ENCODE data around the gene SETBP1.

SETBP1 gene

DNA sequence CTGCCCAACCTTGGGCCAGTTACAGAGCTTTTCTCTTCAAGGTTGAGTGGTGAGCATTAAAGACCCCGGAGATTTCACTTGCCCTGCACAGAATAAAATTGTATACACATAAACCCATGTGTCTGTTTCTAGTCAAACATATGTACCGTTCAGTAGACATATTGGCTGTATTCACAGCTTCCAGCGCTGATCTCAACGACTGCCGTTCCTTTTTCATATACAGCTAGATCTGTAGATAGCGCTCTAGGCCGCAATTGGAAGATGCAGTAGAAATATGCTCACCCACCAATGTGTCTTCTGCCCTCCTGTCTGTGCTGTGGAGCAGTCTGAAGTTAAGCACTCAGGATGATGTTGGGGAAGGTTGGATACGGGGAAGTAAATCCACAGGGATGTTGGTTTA is 317.7 kb downstream of the SETBP1 start:
- no peak for DNase-seq

DNA sequence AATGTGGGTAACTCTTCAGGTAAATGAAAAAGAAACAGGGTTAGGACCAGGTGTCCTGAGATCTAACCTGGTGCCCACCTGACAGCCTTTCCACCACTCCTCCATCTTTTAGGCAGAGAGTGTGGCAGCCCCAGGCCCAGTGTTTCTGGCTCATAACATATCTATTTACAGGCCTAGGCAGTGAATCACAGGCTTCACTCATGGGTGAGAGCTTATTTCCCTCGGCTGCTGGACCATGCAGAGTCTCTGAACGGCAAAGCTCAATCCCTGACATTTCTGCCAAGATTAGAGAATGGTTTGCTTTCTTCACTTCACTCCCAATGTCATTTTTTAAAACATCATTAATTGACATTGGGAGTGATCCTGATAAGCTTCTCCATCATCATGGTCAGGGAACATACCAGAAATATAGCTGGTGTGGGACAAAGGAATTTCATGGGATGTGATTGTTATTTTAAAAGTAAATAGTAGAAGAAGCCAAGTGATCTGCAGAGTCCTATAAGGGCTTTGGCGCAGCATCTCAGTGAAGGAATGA is 323.9 kb downstream of the SETBP1 start:
- no peak for DNase-seq

DNA sequence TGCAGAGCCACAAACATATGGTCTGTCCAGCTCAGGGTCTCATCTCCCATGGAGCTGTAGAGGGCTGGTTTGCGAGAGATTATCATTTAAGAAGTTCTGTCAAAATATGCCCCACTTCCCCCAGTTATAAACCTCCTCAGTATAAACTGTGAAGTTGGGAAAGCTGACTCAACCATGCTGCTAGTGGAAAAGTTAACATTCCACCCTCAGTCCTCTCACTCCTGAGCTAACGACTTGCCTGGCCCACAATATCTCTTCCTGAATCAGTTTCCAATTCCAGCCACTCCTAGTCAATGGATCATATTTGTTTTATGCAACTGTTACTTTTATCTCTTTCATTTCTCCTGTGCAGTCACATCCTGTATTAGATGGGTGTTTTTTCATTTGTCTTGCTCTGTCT is 326.2 kb downstream of the SETBP1 start:
- DNase-seq, result no peak

DNA sequence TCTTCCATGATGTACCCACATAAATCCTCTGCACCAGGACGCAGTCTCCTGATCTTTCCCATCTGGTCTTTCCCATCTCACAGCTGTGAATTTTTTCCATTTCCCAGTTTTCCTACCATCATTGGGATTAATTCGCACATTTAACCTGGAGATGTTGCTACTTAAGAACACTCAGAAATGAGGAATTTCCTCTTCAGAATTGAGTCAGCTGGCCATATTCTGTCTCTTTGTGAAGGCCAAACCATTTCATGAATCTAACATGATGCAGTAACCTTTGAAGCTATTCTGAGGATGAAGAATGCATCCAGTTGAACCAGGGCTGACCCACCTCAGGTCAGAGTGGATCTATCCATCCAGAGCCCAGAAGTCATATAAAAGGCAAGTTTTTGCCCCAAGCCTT is 326.8 kb downstream of the SETBP1 start:
- no peak for DNase-seq

DNA sequence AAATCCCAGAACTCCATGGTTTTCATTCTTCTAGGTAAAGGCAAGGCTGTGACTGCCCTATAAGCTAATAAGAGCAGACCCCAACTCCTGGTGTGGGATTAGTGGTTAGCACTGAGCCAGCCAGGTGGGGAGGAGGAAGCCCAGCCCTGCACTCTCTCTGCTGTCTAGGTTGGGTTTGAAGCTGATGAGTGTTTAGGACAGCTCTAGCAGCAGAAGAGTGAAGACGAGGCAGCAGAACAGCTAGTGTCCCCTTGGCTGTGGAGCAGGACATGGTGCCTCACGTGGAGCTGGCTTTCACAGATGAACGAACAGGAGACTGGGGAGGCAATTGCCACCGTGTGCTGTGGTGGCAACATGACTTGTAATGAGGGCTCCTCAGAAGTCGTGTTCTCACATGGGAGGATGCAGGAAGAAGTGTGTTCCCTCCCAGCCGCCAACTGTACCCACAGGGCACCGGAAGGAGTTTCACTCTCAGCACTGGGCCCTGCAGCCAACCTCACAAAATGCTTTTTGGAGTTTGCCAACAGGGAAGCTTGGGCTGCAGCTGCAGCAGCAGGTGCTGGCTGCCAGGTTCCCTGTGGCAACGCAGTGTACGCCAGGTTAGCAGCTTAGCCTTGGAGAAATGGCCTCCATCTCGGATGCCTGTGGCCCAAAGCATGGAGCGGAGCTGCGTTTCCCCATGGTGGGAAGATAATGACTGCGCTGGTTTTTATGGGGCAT is 328.2 kb downstream of the SETBP1 start:
- DNase-seq, result no peak

DNA sequence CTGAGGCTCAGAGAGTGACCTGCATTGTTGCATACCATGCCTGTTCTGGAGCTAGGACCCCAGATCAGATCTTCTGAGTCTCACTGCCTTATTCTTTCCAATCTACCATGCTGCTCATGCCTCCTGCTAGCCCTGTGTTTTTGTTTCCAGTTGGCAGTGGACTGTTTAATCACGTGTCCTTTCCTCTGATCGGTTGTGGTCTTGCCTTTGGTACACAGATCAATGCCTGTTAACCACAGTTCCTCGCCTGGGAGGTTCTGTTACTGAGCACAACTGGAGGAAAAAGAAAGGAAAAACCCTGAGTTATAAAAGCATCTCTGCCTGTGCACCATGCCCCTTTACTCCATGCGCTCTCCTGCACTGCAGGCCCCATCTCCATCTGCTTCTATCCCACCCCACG is 329.1 kb downstream of the SETBP1 start:
- no peak for DNase-seq

DNA sequence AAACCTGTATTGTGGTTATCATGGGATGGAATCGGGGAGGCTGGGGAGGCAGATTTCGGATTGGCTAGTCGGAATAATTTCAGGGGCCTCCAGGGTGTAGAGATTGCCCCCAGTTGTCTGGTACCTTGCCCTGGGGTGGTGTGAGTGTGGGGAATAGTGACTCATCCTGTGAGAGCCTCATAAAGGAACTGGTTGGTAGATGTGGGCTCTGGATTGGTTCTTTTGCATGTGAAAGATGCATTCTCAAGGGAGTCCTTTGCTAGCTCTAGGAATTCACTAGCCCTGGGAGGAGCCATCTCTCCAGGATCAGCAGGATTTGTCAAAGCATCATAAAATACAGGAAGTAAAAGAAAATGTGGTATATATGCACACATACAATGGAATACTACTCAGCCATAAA is 331.6 kb downstream of the SETBP1 start:
- DNase-seq, result no peak

DNA sequence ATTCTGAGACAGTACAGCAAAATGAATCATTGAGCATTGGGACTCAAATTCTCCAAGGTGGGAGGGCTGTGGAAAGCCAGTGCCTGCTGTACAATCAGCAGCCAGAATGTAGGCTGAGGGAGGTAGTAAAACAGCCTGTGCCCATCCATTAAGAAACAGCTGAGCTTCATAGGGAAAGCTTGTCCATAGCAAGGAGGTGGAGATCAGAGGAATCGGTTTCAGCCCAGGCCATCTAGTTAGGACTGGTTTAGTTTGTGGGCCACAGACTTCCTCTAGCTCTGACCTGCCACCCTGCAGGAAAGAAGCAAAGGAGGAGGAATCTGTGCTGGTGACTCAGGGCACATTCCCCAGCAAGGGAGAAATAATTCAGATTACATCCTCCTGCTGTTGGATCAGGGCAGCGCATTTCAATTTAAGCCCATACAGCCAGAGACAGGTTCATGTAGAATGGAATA is 333.4 kb downstream of the SETBP1 start:
- no peak for DNase-seq

DNA sequence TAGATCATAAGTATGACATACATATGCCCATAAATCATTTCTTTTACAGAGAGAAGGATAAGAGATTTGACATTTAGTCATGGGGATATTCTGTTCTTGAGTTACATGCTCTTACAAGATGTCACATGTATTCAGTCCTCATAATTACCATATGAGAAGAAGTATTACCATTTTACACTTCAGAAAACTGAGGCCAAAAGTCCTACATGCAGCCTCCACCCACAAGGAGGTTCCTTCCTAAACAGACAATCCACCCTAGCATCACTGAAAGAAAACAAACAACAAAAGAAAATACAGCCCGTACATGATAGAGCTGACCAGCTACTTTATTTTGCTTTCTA is 335.1 kb downstream of the SETBP1 start:
- no peak for DNase-seq

DNA sequence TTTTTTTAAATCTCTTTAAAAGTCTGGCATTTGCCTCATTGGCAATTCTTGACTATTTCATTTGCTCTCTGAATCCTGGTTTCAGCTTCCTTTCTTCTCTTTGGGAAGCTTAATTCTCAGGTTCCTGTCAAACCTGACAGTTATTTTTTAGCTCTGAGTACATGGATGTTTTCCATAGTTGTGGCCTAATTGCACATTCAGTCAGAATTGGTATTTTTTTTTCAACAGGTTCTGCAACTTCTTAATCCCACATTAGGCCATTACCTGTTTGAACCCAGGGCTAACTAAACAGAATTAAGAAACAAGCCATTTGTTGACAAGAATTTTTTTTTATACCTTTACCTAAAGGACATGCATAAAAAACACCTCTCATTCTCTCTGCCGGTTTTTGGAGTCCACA is 338.8 kb downstream of the SETBP1 start:
- DNase-seq, result no peak

DNA sequence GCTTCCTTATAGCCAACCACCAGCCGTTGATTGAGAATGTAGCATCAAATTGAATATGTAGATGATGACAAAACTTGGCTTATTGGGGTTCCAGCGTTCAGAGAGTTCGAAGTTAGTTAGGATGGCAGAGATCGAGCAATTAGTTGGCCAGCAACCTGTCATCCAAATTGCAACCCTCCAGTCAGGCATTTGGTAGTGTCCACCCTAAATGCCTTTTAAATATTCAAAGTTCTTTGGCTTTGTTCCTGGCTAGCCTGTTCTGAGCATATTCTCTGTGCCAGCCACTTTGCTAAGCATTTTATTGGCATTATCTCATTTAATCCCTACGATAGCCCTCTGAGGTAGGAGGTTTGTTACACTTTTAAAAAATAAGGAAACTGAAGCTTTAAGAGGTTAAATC is 342.8 kb downstream of the SETBP1 start:
- DNase-seq, result no peak

DNA sequence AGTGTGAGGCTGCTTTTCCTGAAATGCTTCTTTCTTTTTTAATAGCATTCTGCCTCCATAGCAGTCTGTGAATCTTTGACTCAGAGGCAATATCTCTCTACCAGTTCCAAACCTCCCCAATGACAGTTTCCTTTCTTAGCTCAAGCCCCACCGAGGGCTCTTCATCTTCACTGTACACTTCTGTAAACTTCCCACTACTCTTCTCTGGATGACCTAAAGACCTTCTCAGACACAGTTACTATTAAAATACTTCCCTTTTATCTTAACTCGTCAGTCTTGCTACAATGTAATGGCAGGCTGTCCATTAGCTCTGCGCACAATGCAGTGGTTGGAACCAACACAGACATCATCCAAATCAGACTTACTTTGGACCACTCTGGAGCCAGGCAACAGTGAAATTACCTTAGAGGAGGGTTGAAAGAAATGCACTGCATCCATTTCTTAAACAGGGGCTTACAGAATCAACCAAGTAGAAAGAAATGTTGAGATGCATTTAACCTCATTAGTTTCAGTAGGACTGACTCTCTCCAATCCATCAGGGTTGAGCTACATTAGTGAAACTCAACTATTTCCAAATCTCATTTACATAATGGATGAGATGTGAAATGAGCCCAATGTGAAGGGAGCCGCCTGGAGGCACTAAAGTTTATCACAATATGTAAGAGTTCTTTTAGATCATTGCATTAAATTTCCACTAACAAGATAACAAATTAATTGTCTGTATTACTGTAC is 343.8 kb downstream of the SETBP1 start:
- DNase-seq, result no peak

DNA sequence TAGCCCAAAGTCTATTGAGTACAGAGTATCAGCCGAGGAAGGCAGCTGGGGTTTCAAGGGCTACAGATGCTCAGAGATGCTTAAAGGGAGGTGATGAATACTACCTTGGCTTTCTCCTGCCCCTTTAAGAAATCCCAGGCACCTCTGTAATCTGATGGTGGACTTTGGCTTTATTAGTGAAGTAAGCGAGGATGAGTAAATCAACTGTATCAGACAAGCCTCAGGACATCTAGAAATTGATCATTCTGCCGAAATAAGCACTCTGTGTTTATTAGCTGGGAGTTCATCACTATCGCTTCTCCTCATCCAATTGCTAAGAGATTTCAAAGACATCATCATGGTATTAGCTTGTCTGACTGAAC is 344.4 kb downstream of the SETBP1 start:
- DNase-seq, result no peak

DNA sequence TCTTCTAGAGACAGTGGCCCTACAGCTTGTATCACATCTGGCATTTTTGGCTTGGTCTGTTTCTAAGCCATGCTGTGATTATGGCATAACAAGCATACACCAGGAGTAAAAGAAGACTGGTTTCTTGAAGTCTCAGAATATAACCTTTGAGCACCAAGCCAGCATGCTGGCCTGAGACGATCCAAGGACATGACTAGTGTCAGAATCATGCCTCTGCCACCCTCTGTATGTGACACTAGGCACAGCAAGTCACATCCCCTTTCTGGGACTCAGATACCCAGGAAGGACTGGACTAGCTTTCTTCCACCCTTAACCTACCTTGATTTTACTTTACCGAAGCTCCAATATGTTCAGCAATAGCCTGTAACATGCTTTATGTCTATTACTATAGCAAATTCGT is 345.5 kb downstream of the SETBP1 start:
- no peak for DNase-seq

DNA sequence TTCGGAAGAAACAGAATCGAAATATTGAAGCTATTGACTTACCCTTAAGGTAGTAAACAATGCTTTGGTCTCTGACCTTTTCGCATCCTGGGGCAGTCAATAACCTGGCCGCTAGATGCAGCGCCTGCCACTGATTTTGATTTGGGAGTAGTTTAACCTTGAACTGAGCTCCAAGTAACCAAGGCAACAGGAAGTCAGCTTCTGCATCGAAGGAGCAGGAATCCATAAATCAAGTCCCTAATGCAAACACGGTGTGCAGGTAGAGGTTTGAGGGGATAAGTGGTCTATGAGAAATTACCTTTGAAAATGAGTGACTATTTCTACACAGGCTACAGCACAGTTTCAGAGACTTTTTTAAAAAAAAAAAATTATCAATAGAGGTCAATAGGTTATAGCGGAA is 353.5 kb downstream of the SETBP1 start:
- no peak for DNase-seq

DNA sequence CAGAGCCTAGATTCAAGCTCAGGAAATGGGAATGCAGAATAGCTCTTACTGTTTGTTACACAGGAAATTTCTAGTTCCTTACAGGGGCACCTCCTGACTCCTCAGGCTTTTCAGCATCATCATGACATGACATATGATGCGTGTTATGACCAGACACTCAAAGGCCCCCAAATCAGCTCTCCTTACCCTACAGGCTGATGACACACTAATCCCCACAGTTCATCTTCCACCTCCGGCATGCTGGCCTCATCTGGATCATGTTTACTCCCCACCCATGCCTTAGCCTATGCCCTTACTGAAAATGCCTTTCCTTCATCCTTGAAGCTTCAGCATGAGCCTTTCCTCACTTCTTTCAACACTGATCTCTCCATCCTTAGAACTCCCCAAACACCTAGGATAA is 356.9 kb downstream of the SETBP1 start:
- DNase-seq, result no peak

DNA sequence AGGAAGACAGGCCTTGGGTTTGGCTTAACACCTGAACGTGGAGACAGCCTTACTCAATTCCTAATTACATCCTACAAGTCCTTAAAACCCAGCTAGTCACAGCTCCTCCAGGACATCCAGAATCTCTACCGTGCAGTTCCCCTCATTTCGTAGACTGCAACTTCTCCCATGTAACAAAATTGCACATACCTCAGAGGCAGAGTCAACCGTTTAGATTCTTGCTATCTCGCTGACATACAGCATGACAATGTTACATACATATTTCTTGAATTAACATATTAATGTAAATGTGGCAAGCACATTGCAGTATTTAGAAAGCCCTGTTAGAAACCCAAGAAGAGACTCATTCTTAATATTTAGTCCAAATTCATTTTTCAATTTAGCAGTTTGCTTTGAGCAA is 358.7 kb downstream of the SETBP1 start:
- DNase-seq, result no peak

DNA sequence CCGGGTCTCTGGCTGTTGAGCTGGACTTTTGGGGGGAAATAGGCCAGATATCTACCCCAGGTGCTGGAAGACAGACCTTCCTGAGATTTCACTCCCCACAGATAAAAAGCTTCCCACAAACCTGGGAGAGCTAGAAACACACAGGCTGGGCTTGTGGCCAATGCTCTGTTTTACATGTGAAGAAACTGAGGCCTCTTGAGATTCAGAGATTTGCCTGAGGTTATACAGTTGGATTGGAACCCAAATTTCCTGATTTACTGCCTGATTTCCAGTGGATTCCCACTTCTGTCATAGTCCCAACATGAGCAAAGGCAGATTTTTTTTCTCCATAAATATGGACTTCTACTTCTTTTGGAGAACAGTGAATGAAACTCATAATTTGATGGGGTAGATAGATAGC is 360.2 kb downstream of the SETBP1 start:
- DNase-seq, result no peak

DNA sequence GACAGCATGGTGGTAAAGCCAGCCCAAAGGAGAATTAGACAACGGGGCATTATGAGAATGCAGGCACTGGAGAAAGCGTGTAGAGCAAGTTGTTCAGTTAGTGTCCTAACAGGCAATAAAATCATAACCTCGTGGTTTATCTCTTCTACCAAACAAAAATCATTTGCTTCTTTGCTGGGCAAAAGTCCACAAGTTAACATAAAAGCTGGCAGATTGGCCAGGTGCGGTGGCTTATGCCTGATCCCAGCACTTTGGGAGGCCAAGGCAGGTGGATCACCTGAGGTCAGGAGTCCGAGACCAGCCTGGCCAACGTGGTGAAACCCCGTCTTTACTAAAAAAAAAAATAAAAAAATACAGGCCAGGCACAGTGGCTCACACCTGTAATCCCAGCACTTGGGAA is 364.1 kb downstream of the SETBP1 start:
- DNase-seq, result no peak

DNA sequence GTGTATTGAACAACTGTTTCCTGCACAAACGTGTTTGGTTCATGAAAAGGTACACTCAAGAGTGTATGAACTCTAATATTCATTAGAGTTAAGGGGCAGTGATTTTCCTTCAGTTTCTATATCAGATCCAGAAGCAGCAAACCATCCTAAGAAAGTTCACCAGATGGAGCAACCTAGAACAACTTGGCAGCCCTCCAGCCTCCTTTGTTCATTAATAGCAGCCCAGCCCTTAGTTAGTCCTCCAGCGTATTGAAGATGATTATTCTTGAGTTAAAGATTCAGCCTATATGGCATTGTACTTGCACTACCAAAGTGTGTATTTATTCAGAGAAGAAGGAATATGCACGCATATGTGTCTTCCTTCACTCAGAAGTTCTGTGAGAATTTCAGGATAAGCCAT is 365.5 kb downstream of the SETBP1 start:
- DNase-seq, result no peak

DNA sequence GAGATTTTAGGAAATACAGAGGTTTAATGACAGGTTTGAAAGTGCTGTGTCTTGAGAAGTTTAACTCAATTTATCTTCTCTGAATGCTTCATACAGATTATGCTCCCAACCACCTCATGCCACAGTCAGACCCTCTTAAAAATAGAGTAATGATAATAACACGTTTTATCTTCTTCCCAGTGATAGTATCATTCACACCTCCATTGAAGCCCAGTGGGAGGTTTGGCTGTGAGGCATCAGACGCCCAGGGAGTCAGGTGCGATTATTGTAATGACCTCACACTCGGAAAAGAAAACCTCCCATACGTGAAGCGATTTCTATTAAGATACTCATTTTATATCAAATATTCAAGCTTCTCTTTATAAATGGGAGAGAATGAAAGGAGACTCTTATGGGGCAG is 366.3 kb downstream of the SETBP1 start:
- no peak for DNase-seq

DNA sequence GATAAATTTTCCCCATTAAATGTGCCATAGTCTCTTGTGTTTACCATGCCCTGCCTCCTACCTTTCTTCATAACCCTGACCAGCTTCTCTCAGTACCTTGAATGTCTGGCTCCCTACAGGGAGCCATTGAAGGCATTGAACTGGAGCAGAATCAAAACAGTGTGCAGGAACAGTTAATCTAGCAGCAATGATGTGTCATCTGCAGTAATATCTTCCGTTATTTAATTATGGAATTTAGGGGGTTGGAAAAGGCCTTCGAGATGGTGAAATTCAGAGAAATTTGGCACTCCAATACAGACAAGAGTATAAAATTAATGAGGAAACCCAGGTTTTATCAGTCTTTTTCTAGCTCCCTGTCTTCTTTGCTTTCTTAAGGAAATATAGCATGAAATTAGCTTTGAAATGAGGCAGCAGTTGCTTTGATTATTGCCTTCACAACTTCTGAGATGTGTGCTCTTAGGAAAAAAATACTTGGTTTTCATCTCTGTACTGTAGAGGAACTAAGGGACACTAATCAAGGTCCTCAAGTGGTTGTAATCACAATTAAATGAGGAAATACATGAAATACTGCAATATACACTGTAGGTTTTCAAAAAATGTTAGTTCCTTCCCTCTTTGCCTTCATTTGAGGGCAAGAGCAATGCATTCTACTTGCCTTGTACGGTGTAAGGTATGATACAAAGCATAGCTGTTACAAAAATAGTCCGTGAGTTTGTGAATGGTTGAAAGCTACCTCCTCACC is 369.1 kb downstream of the SETBP1 start:
- DNase-seq, result no peak

DNA sequence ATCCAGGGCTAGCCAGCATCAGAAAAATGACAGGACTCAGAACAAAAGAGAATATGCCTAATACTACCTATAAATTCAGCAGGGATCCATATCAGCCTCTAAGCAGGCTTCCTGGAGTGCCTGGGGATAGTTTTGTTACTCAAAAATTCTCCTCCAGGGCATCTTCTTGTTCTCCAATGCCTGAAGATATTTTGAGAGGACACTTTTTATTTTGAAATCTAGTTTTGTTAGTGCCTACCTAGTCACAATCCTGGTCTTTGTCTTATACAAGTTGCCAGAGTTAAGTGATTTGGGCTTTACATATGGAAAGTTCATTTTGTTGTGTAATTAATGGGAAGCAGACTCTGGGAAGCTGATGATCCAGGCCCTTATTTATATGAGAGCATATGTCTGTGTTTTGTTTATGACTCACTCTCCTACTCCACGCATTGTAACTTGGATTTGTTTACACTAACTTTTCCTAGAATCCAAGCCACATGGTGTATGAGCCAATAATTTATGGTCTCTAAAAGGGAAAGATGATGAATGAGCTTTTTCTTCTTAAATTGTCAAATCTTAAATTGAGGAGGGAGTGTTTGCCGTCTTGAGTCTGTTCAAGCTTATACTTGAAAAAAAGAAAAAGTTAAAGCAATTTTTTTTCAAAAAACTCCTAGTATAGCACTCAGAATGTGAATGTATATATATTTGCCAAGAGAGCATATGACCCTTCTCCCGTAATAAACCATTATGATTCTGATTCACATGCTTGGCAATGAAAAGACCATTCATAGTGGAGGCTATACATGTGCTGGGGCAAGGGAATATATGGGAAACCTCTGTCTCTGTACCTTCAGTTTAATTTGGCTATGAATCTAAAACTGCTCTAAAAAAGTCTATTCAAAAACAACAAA is 370.3 kb downstream of the SETBP1 start:
- no peak for DNase-seq

Measured in activated CD8-positive, alpha-beta memory T cell treated with anti-CD3 and anti-CD28 coated beads, Interleukin-2, amount 50 U/mL, for 48 hours (primary cell).